ENCODE results near the gene WFDC10B.
"Not testable (repeated sequence)": the region's sequence is repeated elsewhere in the genome, so short reads cannot be mapped to it uniquely, and the experiment has no call there.

The WFDC10B gene

GRCh38 chr20:45646875-45647274 is 57.9 kb downstream of the WFDC10B start:
- DNase-seq: no peak

GRCh38 chr20:45645869-45646268 is 59.0 kb downstream of the WFDC10B start:
- not testable (repeated sequence) for DNase-seq

GRCh38 chr20:45641076-45641475 is 63.7 kb downstream of the WFDC10B start:
- not testable (repeated sequence) for DNase-seq

GRCh38 chr20:45639687-45640086 is 65.1 kb downstream of the WFDC10B start:
- no peak for DNase-seq

- DNase-seq: no peak
These were observed 68.3 kb downstream of the WFDC10B start for GRCh38 chr20:45636513-45636912.
